HG03064 (cell line): Measurements from ENCODE around the gene SPHK2.

Experiments used
- ATAC-seq: cut with Tn5 transposase; IDR thresholded peaks from one replicate; pipeline ENCODE4 v1.9.1; 2021; ENCODE audit warnings: low read depth; ENCODE audit not compliant: unreplicated experiment

Gene SPHK2

GRCh38 chr19:48603449-48603848 lies 15.9 kb upstream of the SPHK2 start:
- ATAC-seq = no peak

GRCh38 chr19:48603850-48604249 lies 15.5 kb upstream of the SPHK2 start:
- no peak for ATAC-seq

- no peak for ATAC-seq
Measured at GRCh38 chr19:48606463-48607358, 12.6 kb upstream of the SPHK2 start, which contains the start of gene SPACA4. Gene SPACA4, plus strand, starts transcription at chr19:48606742. Its CDS starts 237 bp downstream, at chr19:48606979.

- no peak for ATAC-seq
Measured at GRCh38 chr19:48607359-48607755, 11.9 kb upstream of the SPHK2 start.

DNA sequence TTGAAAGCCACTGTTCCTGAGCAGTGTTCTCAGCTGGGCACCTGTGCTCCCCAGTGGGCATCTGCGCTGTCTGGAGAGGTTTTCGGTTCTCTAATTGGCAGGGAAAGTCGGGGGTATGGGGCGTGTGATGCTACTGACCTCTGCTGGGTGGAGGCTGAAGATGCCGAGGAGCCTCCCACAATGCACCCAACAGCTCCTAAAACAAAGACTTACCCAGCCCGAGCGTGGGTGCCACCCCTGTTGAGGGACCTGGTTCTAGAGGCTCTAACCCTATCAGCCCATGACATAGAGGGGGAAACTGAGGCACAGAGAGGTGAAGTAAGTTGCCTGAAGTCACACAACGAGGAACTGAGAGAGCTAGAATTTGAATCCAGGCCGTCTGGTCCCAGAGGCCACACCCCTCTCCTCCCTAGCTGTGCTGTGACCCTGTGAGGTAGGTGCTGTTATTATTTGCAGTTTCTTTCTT lies 10.5 kb upstream of the SPHK2 start:
- ATAC-seq = no peak

- no peak for ATAC-seq
Measured at GRCh38 chr19:48609571-48610108, 9.7 kb upstream of the SPHK2 start.

GRCh38 chr19:48611872-48612271 lies 7.4 kb upstream of the SPHK2 start:
- no peak for ATAC-seq

DNA sequence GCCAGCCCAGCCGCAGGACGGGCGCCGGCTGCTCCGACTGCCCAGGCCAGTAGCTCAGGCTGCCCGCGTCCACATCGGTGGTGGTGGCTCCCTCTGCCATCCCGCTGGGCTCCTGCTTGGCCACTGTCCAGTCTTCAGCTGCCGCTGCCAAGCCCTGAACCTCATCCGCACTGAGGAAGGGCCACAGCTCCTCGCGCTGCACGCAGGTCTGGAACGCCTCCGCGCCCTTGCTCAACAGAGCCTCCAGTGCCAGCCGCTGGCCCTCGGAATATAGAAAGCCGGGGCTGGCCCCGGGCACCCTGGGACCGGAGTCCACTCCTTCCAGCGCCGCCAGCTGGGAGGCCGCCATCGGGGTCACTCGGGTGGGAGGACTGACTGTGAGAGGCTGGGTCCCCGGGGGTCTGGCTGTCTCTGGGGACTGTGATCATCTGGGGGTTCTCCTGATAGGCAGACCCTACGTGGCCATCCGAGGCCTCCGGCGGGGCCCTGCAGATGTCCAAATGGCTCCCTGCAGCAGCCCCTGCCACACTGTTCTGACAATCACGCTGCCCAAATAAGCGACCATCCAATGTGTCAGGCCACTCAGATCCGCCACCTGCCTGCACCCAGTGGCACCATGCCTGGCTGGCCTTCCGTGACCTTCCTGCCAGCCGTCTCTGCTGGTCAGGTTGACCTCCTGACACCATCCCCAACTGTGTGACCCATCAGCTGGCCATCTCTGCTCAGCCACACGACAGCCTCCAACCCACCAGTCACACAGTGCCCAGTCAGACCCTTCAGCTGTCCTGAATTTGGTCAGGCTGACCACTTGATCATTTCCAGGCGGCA lies 6.1 kb upstream of the SPHK2 start:
- ATAC-seq = no peak

DNA sequence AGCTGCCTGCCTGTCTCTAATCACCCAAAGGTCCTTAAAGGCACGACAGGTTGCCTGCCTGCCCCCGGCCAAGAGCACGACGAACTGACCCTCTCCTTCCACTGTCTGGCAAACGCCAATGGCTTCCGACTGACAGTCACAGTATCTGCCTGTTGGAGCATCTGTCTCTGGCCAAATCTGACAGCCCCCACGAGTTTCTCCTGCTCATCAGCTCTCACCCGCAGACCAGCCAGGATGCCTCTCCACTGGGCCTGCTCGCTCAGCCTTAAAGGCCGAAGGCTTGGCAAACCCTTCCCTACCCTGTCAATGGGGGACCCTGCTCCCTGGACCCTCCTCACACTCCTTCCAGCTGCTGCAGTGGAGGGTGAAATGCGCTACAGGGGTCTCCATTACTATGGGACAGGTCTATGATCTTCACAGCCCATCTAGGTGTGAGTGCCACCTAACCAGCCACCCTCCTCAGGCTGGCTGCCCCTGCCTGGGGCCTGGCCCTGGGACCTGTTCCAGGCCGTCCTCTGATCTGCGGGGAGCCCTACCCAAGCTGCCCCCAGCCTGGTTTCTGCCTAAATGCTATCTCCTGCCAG lies 5.4 kb upstream of the SPHK2 start:
- ATAC-seq = no peak

- no peak for ATAC-seq
Measured at GRCh38 chr19:48614436-48615230, 4.7 kb upstream of the SPHK2 start, which contains the start of gene FAM83E. Gene FAM83E, minus strand, starts transcription at chr19:48615076. Its CDS starts 1,704 bp downstream, at chr19:48613372.

DNA sequence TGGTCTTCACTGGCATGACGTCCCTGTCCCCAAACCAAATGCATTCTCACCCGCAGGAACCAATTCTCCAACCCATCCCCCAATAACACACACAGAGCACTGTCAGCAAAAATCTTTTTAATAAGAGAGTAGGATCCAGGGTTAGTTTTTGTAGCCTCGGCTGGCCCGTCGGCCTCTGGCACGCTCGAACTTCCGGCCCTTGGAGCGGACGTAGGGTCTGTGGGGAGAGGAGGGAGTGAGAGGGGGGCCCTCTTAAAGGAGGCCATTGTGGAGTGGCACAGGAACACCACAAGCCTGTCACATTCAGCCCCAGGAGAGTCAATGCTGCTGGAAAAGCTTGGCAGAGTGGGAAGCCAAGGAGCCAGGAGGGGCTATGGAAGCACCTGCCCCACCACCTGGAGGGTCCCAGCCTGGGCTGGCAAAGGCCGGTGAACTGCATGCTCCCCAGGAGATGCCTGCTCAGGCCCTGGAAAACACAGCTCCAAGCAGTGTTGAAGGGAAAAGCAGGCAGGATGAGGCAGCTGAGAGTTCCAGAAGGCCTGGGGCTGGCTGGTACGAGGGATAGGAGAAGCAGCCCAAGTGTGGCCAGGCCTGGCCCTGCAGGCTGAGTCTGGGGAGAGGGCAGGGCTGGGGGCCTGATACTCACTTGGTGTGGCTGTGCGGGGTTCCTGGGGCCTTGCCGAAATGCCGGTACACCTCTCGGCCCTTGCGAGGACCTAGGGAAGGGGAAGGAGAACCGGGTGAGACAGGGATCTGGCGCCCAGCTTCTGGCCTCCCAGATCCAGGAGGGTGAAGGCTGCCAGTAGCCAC lies 3.9 kb upstream of the SPHK2 start:
- ATAC-seq = no peak

GRCh38 chr19:48616041-48616436 lies 3.3 kb upstream of the SPHK2 start:
- no peak for ATAC-seq

DNA sequence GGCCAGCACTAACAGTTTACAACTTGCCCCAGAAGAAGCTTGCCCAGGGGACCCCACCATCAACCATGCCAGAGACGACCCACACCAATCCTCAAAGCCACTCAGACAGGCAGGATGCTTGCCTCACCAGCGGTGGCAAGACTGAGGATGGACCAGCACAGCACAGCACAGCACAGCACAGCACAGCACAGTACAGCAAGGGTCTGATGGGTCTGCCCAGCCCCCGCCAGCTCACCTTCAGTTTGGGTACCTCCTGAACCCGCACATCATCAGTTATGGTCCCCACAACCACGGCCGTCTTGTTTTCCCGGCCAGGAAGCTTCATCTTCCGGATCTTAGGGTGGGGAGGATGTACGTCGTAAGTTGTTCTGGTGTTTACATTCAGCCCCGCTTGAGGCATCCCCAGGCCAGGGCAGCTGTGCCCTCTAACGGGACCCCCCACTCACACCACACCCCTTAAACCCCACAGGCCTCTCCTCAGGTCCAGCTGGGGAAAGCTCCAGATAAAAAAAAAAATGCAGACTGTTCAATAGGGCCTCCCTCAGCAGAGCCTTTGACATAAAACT lies 2.7 kb upstream of the SPHK2 start:
- no peak for ATAC-seq

- no peak for ATAC-seq
Measured at GRCh38 chr19:48617146-48617937, 2.0 kb upstream of the SPHK2 start.

- ATAC-seq = no peak
Measured at GRCh38 chr19:48618278-48618915, 909 bp upstream of the SPHK2 start.

- no peak for ATAC-seq
Measured at GRCh38 chr19:48619692-48620585, 633 bp downstream of the SPHK2 start.
